Neural progenitor cell (in vitro differentiated cells): Measurements from ENCODE around the gene H1-8.

Experiments used
- CTCF ChIP-seq: fragments of 200-600 bp; sonication (generic); IDR thresholded peaks from 2 replicates; pipeline ENCODE4 v1.5.1; 2017; ENCODE audit warnings: antibody characterized with exemption, mild to moderate bottlenecking
- EZH2 ChIP-seq: fragments of 200-600 bp; sonication (generic); IDR thresholded peaks from 2 replicates; pipeline ENCODE4 v1.6.1; 2017; ENCODE audit warnings: antibody characterized with exemption, mild to moderate bottlenecking, moderate library complexity
- EZH2phosphoT487 ChIP-seq: fragments of 200-600 bp; sonication (generic); IDR thresholded peaks from 2 replicates; pipeline ENCODE4 v1.6.1; 2017; ENCODE audit warnings: antibody characterized with exemption

GRCh38 chr3:129594409-129594808, 51.4 kb downstream of the H1-8 start:
- TF ChIP-seq CTCF = no peak
- no peak for TF ChIP-seq EZH2
- TF ChIP-seq EZH2phosphoT487 = no peak
